Measurements from ENCODE around the gene PWWP2B. TPM values are rescaled to one million over a fixed set of nuclear protein-coding genes. Genes with fewer than 3 reads are reported as not detected.

The PWWP2B gene
- total and polyA plus RNA-seq, 2 experiments from 2014 or later: 0.66 to 5.8 TPM

- in situ Hi-C loops (cut with MboI): no loop called here
- no peak for DNase-seq
Observed at GRCh38 chr10:132427006-132427771, 30.2 kb downstream of the PWWP2B start.

GRCh38 chr10:132427939-132428367 lies 31.0 kb downstream of the PWWP2B start:
- Histone ChIP-seq H3K4me3 (no peak overlapping the region), H3K9me3 (ENCODE audit: low read depth) (no peaks in the 10 kb centered on the region), H3K4me1 (ENCODE audit: insufficient read depth) (no peaks in the 10 kb centered on the region), H3K27me3 (replicated peaks; ENCODE audit: insufficient read depth) (no peaks in the 10 kb centered on the region), H2AFZ (no peak overlapping the region), H3F3A (ENCODE audit: insufficient read depth) (no peaks in the 10 kb centered on the region), H3K4me2 (ENCODE audit: unreplicated experiment) (no peak overlapping the region), H3K9me2 (ENCODE audit: insufficient read depth) (no peaks in the 10 kb centered on the region; the same call in 1 of the 2 replicates), H3K36me3 (ENCODE audit: low read depth) (no peaks in the 10 kb centered on the region), H4K20me1 (ENCODE audit: insufficient read depth) (no peaks in the 10 kb centered on the region), H3K27ac (no peak overlapping the region), H3K79me2 (ENCODE audit: insufficient read depth) (no peaks in the 10 kb centered on the region), H3K9ac (no peak overlapping the region)
- in situ Hi-C loops (cut with MboI): no loop called here
- DNase-seq: no peak
- no peak for TF ChIP-seq EZH2 (IDR thresholded peaks at IDR 0.05; ENCODE audit: insufficient read depth, poor library complexity, severe bottlenecking)
- TF ChIP-seq EZH2phosphoT487 (IDR thresholded peaks at IDR 0.05; ENCODE audit: insufficient read depth, low read depth): no peak
- WGBS, 2 experiments (ENCODE audit: low coverage in 1 of 2, low lambda C conversion rate in 2 of 2, missing lambda C conversion rate in 2 of 2): 88 to 90% methylated on average over 2 of the region's 2 CpGs

More at GRCh38 chr10:132427006-132427771, 30.2 kb downstream of the PWWP2B start:
- WGBS, 2 experiments (ENCODE audit: low coverage in 1 of 2, low lambda C conversion rate in 2 of 2, missing lambda C conversion rate in 2 of 2): 86 to 87% methylated on average over 10 of the region's 10 CpGs
- no peak overlapping the region for H3K9ac ChIP-seq
- H3F3A ChIP-seq (ENCODE audit: insufficient read depth): no peaks in the 10 kb centered on the region
- no peak overlapping the region for H3K4me3 ChIP-seq
- TF ChIP-seq EZH2phosphoT487 (IDR thresholded peaks at IDR 0.05; ENCODE audit: insufficient read depth, low read depth) (no peak), EZH2 (IDR thresholded peaks at IDR 0.05; ENCODE audit: insufficient read depth, poor library complexity, severe bottlenecking) (no peak)
- H3K27me3 ChIP-seq (replicated peaks; ENCODE audit: insufficient read depth): no peaks in the 10 kb centered on the region
- H3K27ac ChIP-seq: no peak overlapping the region
- H3K4me1 ChIP-seq (ENCODE audit: insufficient read depth): no peaks in the 10 kb centered on the region
- no peak overlapping the region for H2AFZ ChIP-seq
- H3K9me2 ChIP-seq (ENCODE audit: insufficient read depth): no peaks in the 10 kb centered on the region; the same call in 1 of the 2 replicates
- no peaks in the 10 kb centered on the region for H3K79me2 ChIP-seq (ENCODE audit: insufficient read depth)
- H3K9me3 ChIP-seq (ENCODE audit: low read depth): no peaks in the 10 kb centered on the region
- H3K4me2 ChIP-seq (ENCODE audit: unreplicated experiment): no peak overlapping the region
- no peaks in the 10 kb centered on the region for H3K36me3 ChIP-seq (ENCODE audit: low read depth)
- H4K20me1 ChIP-seq (ENCODE audit: insufficient read depth): no peaks in the 10 kb centered on the region

- H4K20me1 ChIP-seq (ENCODE audit: insufficient read depth): no peaks in the 10 kb centered on the region
- H3K27me3 ChIP-seq (replicated peaks; ENCODE audit: insufficient read depth): no peaks in the 10 kb centered on the region
- H2AFZ ChIP-seq: no peak overlapping the region
- no peaks in the 10 kb centered on the region for H3F3A ChIP-seq (ENCODE audit: insufficient read depth)
- H3K27ac ChIP-seq: no peak overlapping the region
- WGBS, 2 experiments (ENCODE audit: low coverage in 1 of 2, low lambda C conversion rate in 2 of 2, missing lambda C conversion rate in 2 of 2): 89 to 90% methylated on average over 11 of the region's 11 CpGs
- H3K4me1 ChIP-seq (ENCODE audit: insufficient read depth): no peaks in the 10 kb centered on the region
- no peaks in the 10 kb centered on the region for H3K9me3 ChIP-seq (ENCODE audit: low read depth)
- H3K79me2 ChIP-seq (ENCODE audit: insufficient read depth): no peaks in the 10 kb centered on the region
- no peak overlapping the region for H3K9ac ChIP-seq
- no peak for DNase-seq
- in situ Hi-C loops (cut with MboI): no loop called here
- H3K4me2 ChIP-seq (ENCODE audit: unreplicated experiment): no peak overlapping the region
- H3K9me2 ChIP-seq (ENCODE audit: insufficient read depth): no peaks in the 10 kb centered on the region; the same call in 1 of the 2 replicates
- no peak for TF ChIP-seq EZH2 (IDR thresholded peaks at IDR 0.05; ENCODE audit: insufficient read depth, poor library complexity, severe bottlenecking)
- no peak for TF ChIP-seq EZH2phosphoT487 (IDR thresholded peaks at IDR 0.05; ENCODE audit: insufficient read depth, low read depth)
- no peak overlapping the region for H3K4me3 ChIP-seq
- no peaks in the 10 kb centered on the region for H3K36me3 ChIP-seq (ENCODE audit: low read depth)
Observed at GRCh38 chr10:132428486-132428995, 31.5 kb downstream of the PWWP2B start.

GRCh38 chr10:132429281-132430230 lies 32.6 kb downstream of the PWWP2B start:
- no peak overlapping the region for H3K4me3 ChIP-seq
- H3F3A ChIP-seq (ENCODE audit: insufficient read depth): no peaks in the 10 kb centered on the region
- 62 to 67% methylated on average over 18 of the region's 18 CpGs for whole genome bisulfite sequencing, 2 experiments (ENCODE audit: low coverage in 1 of 2, low lambda C conversion rate in 2 of 2, missing lambda C conversion rate in 2 of 2)
- TF ChIP-seq EZH2 (IDR thresholded peaks at IDR 0.05; ENCODE audit: insufficient read depth, poor library complexity, severe bottlenecking) (no peak), EZH2phosphoT487 (IDR thresholded peaks at IDR 0.05; ENCODE audit: insufficient read depth, low read depth) (no peak)
- H3K79me2 ChIP-seq (ENCODE audit: insufficient read depth): no peaks in the 10 kb centered on the region
- H3K36me3 ChIP-seq (ENCODE audit: low read depth): no peaks in the 10 kb centered on the region
- in situ Hi-C loops (cut with MboI): no loop called here
- no peak for DNase-seq
- H3K9me3 ChIP-seq (ENCODE audit: low read depth): no peaks in the 10 kb centered on the region
- H3K4me2 ChIP-seq (ENCODE audit: unreplicated experiment): no peak overlapping the region
- no peaks in the 10 kb centered on the region for H3K27me3 ChIP-seq (replicated peaks; ENCODE audit: insufficient read depth)
- H3K9me2 ChIP-seq (ENCODE audit: insufficient read depth): no peaks in the 10 kb centered on the region; the same call in 1 of the 2 replicates
- H4K20me1 ChIP-seq (ENCODE audit: insufficient read depth): no peaks in the 10 kb centered on the region
- H2AFZ ChIP-seq: no peak overlapping the region
- H3K27ac ChIP-seq: no peak overlapping the region
- H3K9ac ChIP-seq: no peak overlapping the region
- no peaks in the 10 kb centered on the region for H3K4me1 ChIP-seq (ENCODE audit: insufficient read depth)
